Measurements from ENCODE around the gene CXCL12.

CXCL12 gene

DNA sequence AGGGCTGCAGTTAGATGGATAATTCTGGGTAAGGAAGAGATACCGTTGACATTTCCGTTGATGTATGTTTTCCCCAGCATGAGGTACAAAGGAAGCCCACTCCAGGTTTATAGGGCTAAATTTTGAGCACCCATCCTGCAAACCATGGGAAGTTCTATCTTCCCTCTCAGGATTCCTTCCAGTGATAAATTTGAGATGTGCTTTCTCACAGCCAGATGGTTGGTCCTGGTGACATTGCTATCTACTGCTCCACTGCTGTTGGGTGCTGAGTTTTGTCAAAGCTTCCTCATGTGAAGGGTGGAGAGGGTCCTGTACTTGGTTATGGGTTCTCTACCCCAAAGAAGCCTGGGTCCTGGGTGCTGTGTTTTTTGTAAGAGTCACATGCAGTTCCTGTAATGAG is 57.4 kb downstream of the CXCL12 start:
- WGBS, result 92% methylated on average over 2 of the region's 2 CpGs
- Histone ChIP-seq H3K36me3 (ENCODE audit: insufficient read depth, low read length) (no peaks in the 10 kb centered on the region), H3K9me3 (ENCODE audit: insufficient read depth, low read depth, low read length) (no peaks in the 10 kb centered on the region), H3K4me1 (ENCODE audit: insufficient read depth, low read length) (no peaks in the 10 kb centered on the region), H3K9ac (ENCODE audit: low read depth, low read length) (no peak overlapping the region), H3K27me3 (ENCODE audit: insufficient read depth, low read length) (no peaks in the 10 kb centered on the region), H3K27ac (ENCODE audit: low read depth, low read length) (no peak overlapping the region), H3K4me3 (ENCODE audit: low read length) (no peak overlapping the region)
